Kidney epithelial cell (primary cell): ENCODE results near the gene SLC7A4. TPM values are rescaled to one million over a fixed set of nuclear protein-coding genes. Genes with fewer than 3 reads are reported as not detected.

Source experiments
- DNase-seq: peaks from one replicate; pipeline ENCODE4 v3.0.0-alpha.2; 2010; ENCODE audit warnings: low read depth
- H3K27me3 ChIP-seq: 2 replicates; pipeline ENCODE4 v1.6.0; 2011; ENCODE audit warnings: low read length; ENCODE audit not compliant: control insufficient read depth, insufficient read depth
- H3K36me3 ChIP-seq: 2 replicates; pipeline ENCODE4 v1.5.1; 2011; ENCODE audit warnings: low read length; ENCODE audit not compliant: control insufficient read depth, insufficient read depth
- H3K4me3 ChIP-seq: 2 replicates; pipeline ENCODE4 v1.5.1; 2011; ENCODE audit warnings: low read depth, mild to moderate bottlenecking, control low read depth, low read length
- CTCF ChIP-seq: IDR thresholded peaks from 2 replicates; pipeline ENCODE4 v1.5.1; 2011; ENCODE audit warnings: mild to moderate bottlenecking, moderate library complexity, low read length, control low read depth, inconsistent platforms; ENCODE audit not compliant: insufficient read depth, poor library complexity, severe bottlenecking
- total RNA-seq: library from RNA; depleted of rRNA; stranded (reverse); fragments of >200 nt; gene quantifications from 2 replicates; pipeline ENCODE4 v1.2.3, GENCODE V29; 2015

The SLC7A4 gene
- total RNA-seq, 1 donor from 2014 or later: 2.3 TPM

- Histone ChIP-seq H3K4me3 (no peak overlapping the region), H3K27me3 (peaks cover 2% of the 10 kb centered on the region), H3K36me3 (no peaks in the 10 kb centered on the region)
- DNase-seq: no peak
- no peak for TF ChIP-seq CTCF
Measured at GRCh38 chr22:21022507-21022906, 9.9 kb downstream of the SLC7A4 start.

- Histone ChIP-seq H3K36me3 (no peaks in the 10 kb centered on the region), H3K27me3 (peaks cover 1% of the 10 kb centered on the region), H3K4me3 (no peak overlapping the region)
- TF ChIP-seq CTCF: peak; percentile 23
- DNase-seq: no peak
Measured at GRCh38 chr22:21020802-21021429, 11.4 kb downstream of the SLC7A4 start.

GRCh38 chr22:21018314-21018713, 14.0 kb downstream of the SLC7A4 start:
- Histone ChIP-seq H3K36me3 (no peaks in the 10 kb centered on the region), H3K4me3 (no peak overlapping the region), H3K27me3 (no peaks in the 10 kb centered on the region)
- no peak for TF ChIP-seq CTCF
- DNase-seq: no peak

- no peaks in the 10 kb centered on the region for H3K27me3 ChIP-seq
- H3K4me3 ChIP-seq: no peak overlapping the region
- TF ChIP-seq CTCF: no peak
- no peak for DNase-seq
- H3K36me3 ChIP-seq: no peaks in the 10 kb centered on the region
Measured at GRCh38 chr22:21016644-21017420, 15.5 kb downstream of the SLC7A4 start.

GRCh38 chr22:21015466-21016006, 16.8 kb downstream of the SLC7A4 start:
- H3K36me3 ChIP-seq: no peaks in the 10 kb centered on the region
- no peak for DNase-seq
- H3K27me3 ChIP-seq: no peaks in the 10 kb centered on the region
- TF ChIP-seq CTCF: no peak
- no peak overlapping the region for H3K4me3 ChIP-seq
